Hepatic stellate cell (primary cell): ENCODE measurements around the gene HYAL1.

Experiments
- DNase-seq: peaks from one replicate; pipeline ENCODE4 v3.0.0; 2011; ENCODE audit warnings: low spot score

Gene HYAL1

GRCh38 chr3:50260027-50260941 lies 43.1 kb downstream of the HYAL1 start:
- peak; percentile 97 for DNase-seq

- DNase-seq, result no peak
These were observed 43.8 kb downstream of the HYAL1 start for GRCh38 chr3:50259432-50260026.

GRCh38 chr3:50258979-50259378 lies 44.4 kb downstream of the HYAL1 start:
- no peak for DNase-seq

GRCh38 chr3:50258029-50258680 lies 45.2 kb downstream of the HYAL1 start:
- no peak for DNase-seq

GRCh38 chr3:50256978-50257890 lies 46.1 kb downstream of the HYAL1 start:
- no peak for DNase-seq

- no peak for DNase-seq
These were observed 48.1 kb downstream of the HYAL1 start for GRCh38 chr3:50255251-50255615.

- DNase-seq, result no peak
These were observed 48.7 kb downstream of the HYAL1 start for GRCh38 chr3:50254577-50255250.

GRCh38 chr3:50251220-50251619 lies 52.2 kb downstream of the HYAL1 start:
- peak; percentile 73 for DNase-seq

- DNase-seq, result no peak
These were observed 52.9 kb downstream of the HYAL1 start for GRCh38 chr3:50250514-50250913.
